Peyer's patch (tissue), 4 donors: ENCODE data around the gene RHOU. TPM values are rescaled to one million over a fixed set of nuclear protein-coding genes. Genes with fewer than 3 reads are reported as not detected.
"Not testable (repeated sequence)": the region's sequence is repeated elsewhere in the genome, so short reads cannot be mapped to it uniquely, and the experiment has no call there.

Experiments
- DNase-seq, 3 donors: peaks; one replicate each; pipeline ENCODE4 v3.0.0-alpha.2; 2017 to 2019
- H3K27ac ChIP-seq, 4 donors: fragments of 200-600 bp; sonication (generic); one replicate each; pipeline ENCODE4 v1.5.1; 2016 to 2019
- H3K27me3 ChIP-seq, 2 donors: fragments of 200-600 bp; sonication (generic); one replicate each; pipeline ENCODE4 v1.5.1; 2019
- H3K36me3 ChIP-seq, 3 donors: fragments of 200-600 bp; sonication (generic); one replicate each; pipeline ENCODE4 v1.5.1; 2016 to 2019
- H3K4me1 ChIP-seq, 4 donors: fragments of 200-600 bp; sonication (generic); one replicate each; pipeline ENCODE4 v1.5.1; 2016 to 2019
- H3K4me3 ChIP-seq, 4 donors: fragments of 200-600 bp; sonication (generic); 1 replicate in 3 of 4; 2 replicates in 1 of 4; pipeline ENCODE4 v1.5.1; 2016 to 2019; ENCODE audit warnings: mild to moderate bottlenecking in 1 of 4
- H3K9me3 ChIP-seq, 4 donors: fragments of 200-600 bp; sonication (generic); one replicate each; pipeline ENCODE4 v1.5.1; 2016 to 2019; ENCODE audit warnings: mild to moderate bottlenecking in 1 of 4
- CTCF ChIP-seq, 6 experiments: fragments of 450-650 bp in 4 of 6; fragments of 200-600 bp in 2 of 6; sonication (generic) in 1 of 6; IDR thresholded peaks; one replicate each; pipeline ENCODE4 v1.5.1; 2017 to 2019; ENCODE audit warnings: antibody characterized with exemption in 6 of 6, mild to moderate bottlenecking in 3 of 6, moderate library complexity in 1 of 6
- POLR2A ChIP-seq, 2 donors: fragments of 450-650 bp; IDR thresholded peaks; one replicate each; pipeline ENCODE4 v1.5.1; 2017; ENCODE audit warnings: antibody characterized with exemption in 2 of 2, mild to moderate bottlenecking in 2 of 2, moderate library complexity in 2 of 2
- total RNA-seq, 4 donors: library from RNA; depleted of rRNA; stranded (reverse); fragments of >200 nt; gene quantifications; one replicate each; pipeline ENCODE4 v1.1.0, GENCODE V29; 2016

RHOU gene
- total RNA-seq, 4 donors from 2014 or later = 14.0 to 62.0 (median 42.1) TPM

DNA sequence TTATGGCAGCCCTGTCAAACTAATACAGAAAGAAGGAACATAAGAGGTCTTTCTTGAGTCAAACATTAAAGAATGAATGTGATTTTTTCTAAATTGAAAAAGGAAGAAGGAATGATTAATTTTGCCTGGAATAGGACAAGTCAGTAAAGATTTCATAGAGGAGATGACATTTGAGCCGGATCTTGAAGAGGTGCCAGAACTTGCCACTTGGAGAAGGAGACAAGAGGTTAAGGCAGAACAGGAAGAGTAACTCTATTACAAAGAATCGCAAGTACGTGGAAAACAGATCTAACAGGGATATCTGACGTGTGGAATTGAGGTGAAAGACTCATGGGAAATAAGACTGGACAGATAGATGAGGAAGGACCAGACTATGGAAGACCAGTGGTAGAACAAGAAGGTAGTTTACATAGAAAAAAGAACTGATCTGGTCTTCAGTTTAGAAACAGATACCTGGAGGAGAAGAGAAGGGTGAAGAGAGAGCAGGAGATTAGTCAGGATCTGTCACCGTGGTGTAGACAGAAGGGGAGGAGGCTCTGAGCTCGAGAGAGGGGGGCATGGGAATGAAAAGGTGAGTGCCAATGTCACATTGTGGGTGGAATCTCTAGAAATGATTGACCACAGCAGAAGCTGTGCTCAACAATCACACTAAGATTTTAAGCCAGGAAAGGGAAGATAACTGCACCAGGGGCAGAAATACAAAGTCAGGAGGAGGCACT lies 32.5 kb downstream of the RHOU start:
- TF ChIP-seq POLR2A (IDR thresholded peaks at IDR 0.05) = no peak
- no peak for TF ChIP-seq CTCF (IDR thresholded peaks at IDR 0.05)
- Histone ChIP-seq H3K9me3 (no peaks in the 10 kb centered on the region), H3K27ac (peak overlapping the region in 1 of 4 donors; percentile 65), H3K4me1 (peaks cover 0 to 5% (median 0%) of the 10 kb centered on the region in 4 donors), H3K36me3 (no peaks in the 10 kb centered on the region), H3K27me3 (no peaks in the 10 kb centered on the region), H3K4me3 (no peak overlapping the region)
- no peak for DNase-seq

DNA sequence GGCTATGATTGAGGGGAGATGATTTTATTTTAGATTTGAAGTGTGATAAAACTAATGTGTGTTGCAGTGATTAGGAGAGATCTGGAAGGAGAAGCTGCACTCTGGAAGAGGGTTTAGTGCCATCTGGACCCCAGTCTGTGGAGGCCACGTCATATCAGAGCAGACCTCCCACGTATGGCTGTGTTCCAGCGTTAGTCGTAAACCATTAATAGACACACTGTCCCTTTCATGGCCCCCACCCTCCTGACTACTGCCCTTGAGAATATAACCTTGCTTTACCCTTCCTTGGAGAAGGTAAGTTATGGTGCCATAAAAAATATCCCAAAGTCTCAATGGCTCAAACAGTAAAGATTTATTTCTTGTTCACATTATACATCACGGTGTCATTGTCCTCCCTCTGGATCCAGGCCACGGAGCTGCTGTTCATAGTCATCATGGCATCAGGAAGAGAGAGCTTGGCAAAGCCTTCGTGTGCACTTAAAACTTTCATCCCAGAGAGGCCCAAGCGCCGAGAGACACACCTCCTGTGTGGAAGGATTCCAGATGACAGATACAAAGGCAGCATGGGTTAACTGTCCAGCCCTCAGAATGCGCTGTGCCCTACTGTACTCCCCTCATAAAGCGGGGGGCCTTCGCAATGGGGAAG lies 33.2 kb downstream of the RHOU start:
- Histone ChIP-seq H3K27me3 (no peaks in the 10 kb centered on the region), H3K4me3 (no peak overlapping the region), H3K36me3 (no peaks in the 10 kb centered on the region), H3K27ac (peak overlapping the region in 1 of 4 donors; percentile 65), H3K4me1 (peaks cover 0 to 5% (median 0%) of the 10 kb centered on the region in 4 donors), H3K9me3 (no peaks in the 10 kb centered on the region)
- no peak for TF ChIP-seq POLR2A (IDR thresholded peaks at IDR 0.05)
- TF ChIP-seq CTCF (IDR thresholded peaks at IDR 0.05) = no peak
- DNase-seq = peak in 1 of 3 donors; percentile 68

GRCh38 chr1:228770779-228771223 lies 35.5 kb downstream of the RHOU start:
- no peaks in the 10 kb centered on the region for H3K27me3 ChIP-seq

DNA sequence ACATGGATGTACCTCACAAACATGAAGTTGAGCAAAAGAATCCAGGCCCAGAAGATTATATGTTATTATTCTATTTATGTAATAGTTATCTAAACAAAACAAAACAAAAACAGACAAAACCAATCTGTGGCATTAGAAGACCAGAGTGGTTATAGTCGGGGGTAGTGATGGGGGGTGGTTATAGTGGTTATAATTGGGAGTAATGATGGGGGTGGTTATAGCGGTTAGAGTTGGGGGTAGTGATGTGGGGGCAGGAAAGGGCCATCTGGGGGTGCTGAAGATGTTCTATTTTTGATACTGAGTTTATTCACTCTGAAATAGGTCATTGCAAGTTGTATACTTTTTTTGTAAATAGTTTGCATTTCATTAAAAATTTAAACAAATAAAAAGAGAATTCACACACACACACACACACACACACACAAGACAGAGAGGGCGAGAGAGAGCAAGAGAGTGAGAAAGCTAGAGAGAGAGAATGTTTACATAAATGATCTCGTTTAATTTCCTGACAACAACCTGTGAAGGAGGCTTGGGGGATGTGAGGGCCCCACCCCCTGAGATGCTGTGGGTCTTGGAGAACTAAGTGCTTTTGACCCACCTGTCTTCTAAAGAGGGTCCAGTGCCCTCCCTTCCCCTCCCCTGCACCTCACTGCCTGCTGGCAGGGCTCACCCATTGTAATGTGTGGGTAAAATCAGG lies 37.4 kb downstream of the RHOU start:
- no peaks in the 10 kb centered on the region for H3K27me3 ChIP-seq
- no peak overlapping the region for H3K4me3 ChIP-seq
- no peaks in the 10 kb centered on the region for H3K9me3 ChIP-seq
- H3K27ac ChIP-seq = no peak overlapping the region
- DNase-seq = no peak
- peaks cover 0 to 5% (median 0%) of the 10 kb centered on the region in 4 donors for H3K4me1 ChIP-seq
- no peaks in the 10 kb centered on the region for H3K36me3 ChIP-seq
- TF ChIP-seq CTCF (IDR thresholded peaks at IDR 0.05) = no peak
- TF ChIP-seq POLR2A (IDR thresholded peaks at IDR 0.05) = no peak

More at GRCh38 chr1:228770779-228771223, 35.5 kb downstream of the RHOU start:
- no peaks in the 10 kb centered on the region for H3K36me3 ChIP-seq
- no peak overlapping the region for H3K4me3 ChIP-seq
- H3K9me3 ChIP-seq = no peaks in the 10 kb centered on the region
- peak overlapping the region in 1 of 4 donors; percentile 31 for H3K27ac ChIP-seq
- DNase-seq = no peak
- TF ChIP-seq POLR2A (IDR thresholded peaks at IDR 0.05) (no peak), CTCF (IDR thresholded peaks at IDR 0.05) (no peak)
- peaks cover 0 to 5% (median 0%) of the 10 kb centered on the region in 4 donors for H3K4me1 ChIP-seq

GRCh38 chr1:228775946-228776345 lies 40.7 kb downstream of the RHOU start:
- H3K4me3 ChIP-seq, H3K4me1 ChIP-seq, H3K27me3 ChIP-seq, H3K27ac ChIP-seq, H3K9me3 ChIP-seq, H3K36me3 ChIP-seq, DNase-seq: not testable (repeated sequence)

DNA sequence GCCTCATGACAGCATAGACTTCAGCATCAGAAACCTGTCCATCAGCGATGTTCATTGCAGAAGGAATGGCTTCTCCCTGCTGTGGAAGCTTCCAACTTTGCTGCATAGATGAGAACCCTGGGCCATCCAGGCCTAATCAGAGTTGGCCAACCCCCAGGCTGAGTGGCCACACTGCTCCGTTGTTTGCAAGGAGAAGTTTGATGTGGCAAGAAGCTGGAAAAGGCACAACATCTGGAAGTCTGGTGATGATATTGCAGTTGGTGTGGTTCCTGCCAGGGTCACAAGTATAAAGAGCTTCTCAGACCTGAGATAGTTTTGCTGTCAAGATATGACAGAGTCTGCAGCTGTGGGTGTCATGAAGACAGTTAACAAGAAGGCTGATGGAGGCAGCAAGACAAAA lies 41.2 kb downstream of the RHOU start:
- no peaks in the 10 kb centered on the region for H3K27me3 ChIP-seq
- H3K27ac ChIP-seq = no peak overlapping the region
- no peak overlapping the region for H3K4me3 ChIP-seq
- H3K36me3 ChIP-seq = no peaks in the 10 kb centered on the region
- peaks cover 0 to 5% (median 0%) of the 10 kb centered on the region in 4 donors for H3K4me1 ChIP-seq
- H3K9me3 ChIP-seq = no peaks in the 10 kb centered on the region
- DNase-seq = no peak
- no peak for TF ChIP-seq POLR2A (IDR thresholded peaks at IDR 0.05)
- TF ChIP-seq CTCF (IDR thresholded peaks at IDR 0.05) = no peak
